HG03039 (cell line): ENCODE data around the gene POU6F2.

Experiments used
- ATAC-seq: cut with Tn5 transposase; IDR thresholded peaks from one replicate; pipeline ENCODE4 v1.9.1; 2021; ENCODE audit warnings: mild to moderate bottlenecking, moderate library complexity; ENCODE audit not compliant: unreplicated experiment

POU6F2 gene

DNA sequence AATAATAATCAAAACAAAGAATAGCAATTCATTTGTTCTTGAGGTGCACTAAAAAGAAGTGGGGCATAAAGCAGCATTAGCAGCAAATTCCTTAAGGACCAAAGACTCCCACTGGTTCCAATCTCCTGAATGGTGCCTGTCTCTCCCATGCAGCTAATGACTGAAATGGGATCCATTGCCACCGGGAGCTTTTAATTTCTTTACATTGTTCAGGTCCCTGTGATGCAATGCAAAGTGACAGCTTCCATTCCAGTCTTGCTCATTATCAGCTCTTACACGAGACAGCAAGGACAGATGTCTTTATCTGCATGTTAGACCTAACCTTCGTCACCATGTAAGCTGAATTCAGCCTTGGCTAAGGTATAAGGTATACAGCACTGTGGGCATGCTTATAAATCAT lies 148.1 kb downstream of the POU6F2 start:
- no peak for ATAC-seq

DNA sequence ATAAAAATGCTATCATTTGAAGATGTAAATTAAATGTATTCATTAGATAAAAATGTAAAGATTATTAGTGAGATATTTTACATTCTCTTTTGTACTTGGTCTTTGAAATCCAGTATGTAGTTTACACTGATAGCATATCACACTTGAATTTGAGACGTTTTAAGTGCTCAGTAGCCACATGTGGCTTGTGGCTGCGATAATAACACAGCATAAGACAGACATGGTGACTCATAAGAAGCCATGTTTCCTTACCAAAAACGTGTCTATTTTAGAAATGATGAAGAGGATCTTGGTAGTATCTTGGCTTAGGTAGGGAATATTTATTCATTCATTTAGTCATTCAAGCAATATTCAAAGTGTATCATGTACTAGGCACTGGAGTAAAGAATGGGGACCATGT lies 149.3 kb downstream of the POU6F2 start:
- ATAC-seq, result no peak

DNA sequence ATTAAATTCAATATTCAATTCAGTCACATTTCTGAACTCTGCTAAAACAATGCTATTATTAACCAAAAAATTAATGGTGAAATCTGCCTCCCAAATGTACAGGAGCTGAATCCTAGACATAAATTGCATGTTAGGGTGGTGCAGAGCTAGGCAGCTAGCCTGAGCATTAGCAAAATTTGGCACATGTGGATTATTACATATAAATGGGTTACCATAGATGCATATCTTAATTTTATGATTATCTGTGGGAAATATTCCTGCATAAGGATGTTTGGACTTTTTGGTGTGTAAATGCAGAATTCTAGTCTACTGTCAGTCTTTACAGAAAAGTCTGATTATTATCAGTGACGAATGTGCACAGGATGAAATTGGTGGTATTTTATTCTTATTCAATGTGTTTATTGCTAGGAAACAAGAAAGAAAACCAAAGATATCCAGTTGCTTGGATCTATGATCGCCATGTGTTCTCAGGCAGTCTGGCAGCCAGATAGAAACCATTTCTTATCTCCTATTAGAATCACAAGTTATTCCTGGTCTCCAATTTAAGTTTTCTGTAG lies 150.7 kb downstream of the POU6F2 start:
- no peak for ATAC-seq

DNA sequence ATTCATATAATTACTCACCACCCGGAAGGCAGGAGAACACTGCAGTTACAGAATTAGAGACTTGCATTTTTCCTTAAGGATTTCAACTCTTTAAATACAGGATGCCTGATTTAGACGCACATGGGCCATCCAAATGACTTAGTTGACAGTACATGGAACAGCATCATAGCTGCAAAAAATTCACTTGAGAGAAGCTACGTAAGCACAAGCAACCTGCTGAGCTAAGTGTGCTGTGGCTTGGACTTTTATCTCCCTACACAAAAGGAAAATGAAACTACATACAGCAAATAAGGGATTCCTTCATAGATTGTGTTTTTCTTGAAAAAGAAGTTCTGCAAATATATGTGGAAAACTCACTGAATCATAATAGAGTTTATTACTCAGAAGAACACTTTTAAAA lies 152.6 kb downstream of the POU6F2 start:
- no peak for ATAC-seq

DNA sequence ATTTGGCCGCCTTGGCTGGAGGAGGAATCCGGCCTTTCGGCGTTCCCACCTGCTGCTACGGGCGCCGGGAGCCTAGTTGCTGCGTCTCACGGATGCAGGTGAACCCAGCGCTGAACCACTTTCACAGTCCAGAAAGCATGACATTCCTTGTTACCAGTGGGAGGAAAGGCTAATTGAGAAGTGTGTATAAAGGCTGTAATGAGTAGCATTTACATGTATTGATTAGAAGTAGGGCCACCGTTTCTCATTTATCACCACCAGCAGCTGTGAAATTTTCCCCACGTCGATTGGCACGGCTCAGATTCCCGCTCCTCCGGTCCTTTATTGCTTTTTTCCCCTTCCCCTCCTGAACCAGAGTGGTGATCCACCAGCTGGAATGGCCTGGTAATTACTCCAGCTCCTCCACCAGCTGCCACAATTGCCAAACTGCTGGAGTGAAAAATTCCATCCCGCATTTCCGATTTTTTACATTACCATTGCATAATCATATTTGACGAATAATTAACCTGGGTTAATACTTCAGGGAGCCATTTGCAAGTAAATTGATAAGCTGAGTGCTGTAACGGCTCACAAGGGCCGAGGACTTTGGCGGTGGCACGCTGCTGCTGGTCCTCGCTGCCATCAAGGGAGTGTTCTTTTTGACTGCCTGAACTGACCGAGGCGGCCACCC lies 153.3 kb downstream of the POU6F2 start:
- no peak for ATAC-seq

DNA sequence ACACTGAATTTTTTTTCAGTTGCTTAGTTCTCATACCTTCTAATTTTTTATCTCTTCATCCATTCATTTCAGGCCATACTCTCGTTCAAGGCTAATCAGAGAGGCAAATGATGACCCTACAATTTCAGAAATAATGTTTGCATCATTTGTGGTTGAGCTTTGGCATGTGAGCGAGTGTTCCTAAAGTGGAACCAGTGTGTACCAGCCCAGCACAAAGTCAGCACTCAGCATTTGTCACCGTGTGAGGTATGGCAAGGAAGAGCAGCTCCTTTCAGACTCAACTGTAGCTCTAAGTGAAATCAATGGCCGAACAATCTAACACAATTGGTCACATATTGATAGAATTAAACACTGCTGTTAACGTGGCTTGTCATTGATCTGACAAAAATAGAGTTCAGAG lies 154.6 kb downstream of the POU6F2 start:
- no peak for ATAC-seq

DNA sequence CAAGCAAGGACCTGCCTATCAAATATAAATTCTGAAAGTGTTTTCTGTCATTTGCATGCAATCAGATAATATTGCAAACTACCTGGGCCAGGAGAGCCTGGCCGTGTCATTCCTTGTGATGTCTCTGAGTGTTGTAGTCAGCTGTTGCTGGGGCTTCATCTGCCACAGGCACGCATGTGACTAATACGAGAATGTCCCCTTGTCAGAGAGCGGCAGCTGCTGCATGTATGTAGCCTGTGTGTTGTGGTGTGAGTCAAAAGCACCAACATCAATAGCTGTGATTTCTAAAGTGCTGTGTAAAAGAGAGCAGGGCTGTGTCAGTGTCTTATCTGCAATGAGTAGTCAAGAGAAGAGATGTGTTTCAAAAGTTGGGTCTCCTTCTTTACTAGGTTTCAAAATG lies 155.4 kb downstream of the POU6F2 start:
- no peak for ATAC-seq

DNA sequence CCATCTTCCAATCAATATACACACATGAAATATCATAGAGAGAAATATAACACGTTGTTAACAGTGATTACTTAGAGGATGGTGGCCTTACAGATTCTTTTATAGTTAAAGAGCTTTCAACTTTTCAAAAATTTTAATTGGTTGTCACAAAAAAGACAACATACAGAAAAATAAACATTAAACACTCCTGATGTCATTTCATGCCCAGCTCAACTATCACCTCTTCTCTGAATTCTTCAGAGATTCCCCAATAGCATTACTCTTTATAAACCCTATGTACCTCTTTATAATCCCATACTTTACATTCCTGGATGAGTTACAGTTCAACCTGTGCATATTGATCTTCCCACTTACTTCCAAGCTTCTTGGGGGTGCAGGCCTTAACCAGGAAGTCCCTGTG lies 159.8 kb downstream of the POU6F2 start:
- ATAC-seq, result no peak

DNA sequence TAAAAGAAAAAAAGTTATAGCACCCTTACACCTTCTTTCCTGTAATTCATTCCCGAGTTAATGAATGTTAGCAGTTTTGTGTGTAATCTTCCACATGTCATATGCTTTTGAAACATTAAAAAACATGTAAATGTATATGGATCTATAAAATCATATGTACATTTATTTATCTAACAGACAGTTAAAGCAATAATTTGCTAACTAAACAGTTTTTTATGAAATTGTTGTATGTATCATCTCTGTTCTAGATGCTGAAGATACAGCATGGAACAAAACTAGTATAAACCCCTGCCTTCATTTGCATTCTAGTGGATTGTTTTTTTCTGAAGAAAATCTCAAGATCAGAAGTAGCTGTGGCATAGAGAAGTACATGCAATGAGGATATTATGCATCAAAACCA lies 165.0 kb downstream of the POU6F2 start:
- ATAC-seq, result no peak

DNA sequence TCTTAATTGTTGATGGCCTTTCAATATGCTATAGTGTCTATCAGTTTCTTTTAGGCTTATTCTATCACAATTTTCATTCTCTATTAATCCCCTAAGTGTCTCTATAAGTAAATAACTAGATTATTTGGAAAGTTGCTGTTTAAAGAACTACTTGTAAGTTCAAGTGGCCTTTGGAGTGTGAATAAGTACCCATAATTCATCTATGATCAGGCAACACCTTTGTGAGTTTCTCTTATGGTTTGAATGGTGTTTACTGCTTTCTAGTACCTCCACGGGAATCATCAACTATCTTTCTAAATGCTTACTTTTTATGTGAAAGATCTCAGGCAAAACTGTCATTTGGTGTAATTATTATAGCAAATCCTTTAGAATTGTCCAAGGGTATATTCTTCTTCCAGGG lies 166.7 kb downstream of the POU6F2 start:
- ATAC-seq, result no peak

DNA sequence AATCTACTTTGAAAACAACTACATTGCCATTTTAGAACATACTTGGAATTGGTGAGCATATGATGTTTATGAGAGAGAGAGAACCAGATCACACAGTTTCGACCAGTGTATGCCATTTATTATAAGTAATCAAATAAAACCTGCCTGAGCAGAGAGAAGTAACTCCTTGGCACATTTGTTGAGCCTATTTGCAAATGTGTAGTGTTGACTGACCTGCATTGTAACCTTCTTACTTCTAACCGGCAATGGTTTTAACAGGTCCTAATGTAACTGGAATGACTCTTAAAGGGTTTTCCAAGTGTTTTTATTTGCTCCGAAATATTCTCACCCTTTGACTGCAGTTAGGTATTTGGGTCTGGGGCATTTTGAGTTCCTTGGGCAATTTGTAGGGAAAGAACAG lies 167.6 kb downstream of the POU6F2 start:
- no peak for ATAC-seq

DNA sequence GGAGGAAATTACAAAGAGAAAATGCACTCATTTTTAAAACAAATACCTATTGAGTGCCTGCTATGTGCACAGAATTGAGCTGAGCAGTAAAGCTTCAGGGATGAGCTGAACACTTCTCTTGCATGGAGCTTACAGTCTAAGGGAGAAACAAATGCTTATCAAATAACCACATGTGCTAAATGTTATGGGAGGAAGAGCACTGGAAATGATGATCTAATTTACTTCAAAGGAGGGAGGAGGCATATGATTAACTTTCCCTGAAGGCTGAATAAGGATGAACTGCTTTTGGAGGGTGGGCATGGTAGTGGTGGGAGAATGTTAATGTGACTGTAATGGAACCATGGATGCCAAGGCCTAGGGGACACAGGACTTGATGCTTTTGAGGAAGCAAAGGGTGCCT lies 168.2 kb downstream of the POU6F2 start:
- no peak for ATAC-seq

DNA sequence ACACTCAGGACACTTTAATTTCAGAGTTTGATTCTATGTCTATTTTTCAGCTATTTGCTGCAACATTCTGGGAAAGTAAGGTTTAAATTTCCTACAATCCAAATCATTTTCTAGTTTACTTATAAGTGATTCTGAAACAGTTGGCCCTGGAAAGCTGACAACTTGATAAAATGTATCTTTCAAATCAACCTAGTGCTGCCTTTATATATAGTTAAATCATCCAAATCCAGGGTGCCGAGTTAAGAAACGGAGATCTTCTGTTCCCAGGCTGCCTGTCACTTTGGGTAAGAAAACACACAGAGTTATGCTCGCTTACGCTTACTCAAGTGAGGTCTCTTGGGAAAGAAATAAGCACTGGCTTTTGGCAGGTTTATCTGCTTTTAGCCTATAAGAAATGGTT lies 175.0 kb downstream of the POU6F2 start:
- no peak for ATAC-seq

DNA sequence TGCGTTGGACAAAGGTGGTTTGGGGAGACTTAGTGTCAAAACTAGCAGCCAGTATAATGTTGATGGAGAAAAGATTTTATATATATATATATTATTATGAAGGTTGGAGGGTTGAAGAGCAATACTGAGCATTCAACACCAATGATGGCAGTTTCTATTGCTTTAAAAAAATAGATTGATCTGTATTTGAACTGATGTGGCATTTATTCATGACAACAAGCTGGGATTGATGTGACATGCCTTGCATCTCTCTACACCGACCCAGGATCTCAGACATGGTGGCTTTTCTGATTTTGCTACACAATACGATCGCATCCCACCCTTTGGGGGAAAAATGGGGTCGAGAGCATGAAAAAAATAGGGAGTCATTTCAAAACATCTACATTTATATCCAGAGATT lies 175.4 kb downstream of the POU6F2 start:
- no peak for ATAC-seq

DNA sequence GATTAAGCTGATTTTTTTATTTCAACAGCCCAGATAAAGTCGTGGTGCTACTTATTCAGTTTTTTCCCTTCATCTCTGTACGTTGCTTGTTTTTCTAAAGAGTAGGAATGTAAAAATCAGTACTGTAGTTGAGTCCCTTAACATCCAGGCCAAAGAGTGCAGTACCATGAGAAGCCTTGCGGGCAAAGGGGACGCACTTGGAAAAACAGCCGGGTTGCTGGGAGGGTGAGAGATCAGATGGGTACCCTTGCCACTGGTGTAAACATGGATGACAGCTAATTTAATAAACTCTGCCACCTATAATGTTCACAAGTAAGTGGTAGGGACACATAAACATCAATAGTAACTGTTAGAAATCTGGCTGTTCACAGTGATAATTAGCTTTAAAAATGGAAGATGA lies 175.9 kb downstream of the POU6F2 start:
- no peak for ATAC-seq

DNA sequence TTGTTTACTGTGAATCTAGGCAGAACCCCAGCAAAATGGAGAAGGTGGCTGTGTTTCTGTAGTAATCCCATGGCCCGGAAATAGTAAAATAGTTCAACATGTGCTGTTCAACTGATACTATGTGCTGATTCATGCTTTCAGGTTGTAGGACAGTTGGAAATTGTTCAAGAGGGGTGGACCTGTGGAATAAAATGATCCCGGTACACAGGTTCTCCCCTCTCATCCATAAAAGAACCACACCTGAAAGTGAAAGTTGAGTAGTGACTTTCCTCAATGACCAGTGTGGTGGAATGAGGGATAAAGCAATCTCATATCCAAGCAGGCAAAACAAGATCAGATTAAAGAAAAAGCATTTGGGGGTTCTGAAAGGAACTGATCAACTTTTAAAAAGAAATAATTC lies 177.1 kb downstream of the POU6F2 start:
- no peak for ATAC-seq

DNA sequence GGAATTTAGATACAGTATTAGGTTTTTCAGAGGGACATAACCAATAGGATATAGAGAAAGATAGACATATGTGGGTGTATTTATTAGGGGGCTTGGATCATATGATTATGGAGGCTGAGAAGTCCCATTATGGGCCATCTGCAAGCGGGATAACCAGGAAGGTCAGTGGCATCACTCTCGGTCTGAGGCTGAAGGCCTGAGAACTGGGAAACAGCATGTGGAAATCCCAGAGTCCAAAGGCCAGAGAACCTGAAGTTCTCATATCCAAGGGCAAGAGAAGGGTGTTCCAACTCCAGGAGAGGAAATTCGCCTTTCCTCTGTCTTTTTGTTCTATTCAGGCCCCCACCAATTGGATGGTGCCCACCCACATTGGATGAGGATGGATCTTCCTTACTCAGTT lies 180.7 kb downstream of the POU6F2 start:
- ATAC-seq, result no peak

DNA sequence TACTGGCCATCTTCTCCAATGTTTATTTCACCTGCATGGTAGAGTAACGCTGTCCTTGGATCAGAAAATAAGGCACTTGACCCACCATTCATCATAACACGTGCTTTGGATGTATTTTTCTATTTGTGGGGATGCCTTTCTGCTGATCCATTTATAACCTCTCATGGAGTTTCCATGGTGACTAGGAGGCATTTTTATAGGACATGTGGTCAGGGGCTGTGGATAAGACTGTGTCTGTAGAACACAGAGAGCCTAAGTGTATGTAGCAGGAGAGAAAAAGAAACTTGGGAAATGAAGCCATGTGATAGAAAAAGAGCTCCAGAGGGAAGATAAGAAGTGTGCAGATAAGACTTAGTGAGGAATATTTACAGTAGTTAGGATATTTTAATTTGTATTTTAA lies 184.2 kb downstream of the POU6F2 start:
- ATAC-seq, result no peak

DNA sequence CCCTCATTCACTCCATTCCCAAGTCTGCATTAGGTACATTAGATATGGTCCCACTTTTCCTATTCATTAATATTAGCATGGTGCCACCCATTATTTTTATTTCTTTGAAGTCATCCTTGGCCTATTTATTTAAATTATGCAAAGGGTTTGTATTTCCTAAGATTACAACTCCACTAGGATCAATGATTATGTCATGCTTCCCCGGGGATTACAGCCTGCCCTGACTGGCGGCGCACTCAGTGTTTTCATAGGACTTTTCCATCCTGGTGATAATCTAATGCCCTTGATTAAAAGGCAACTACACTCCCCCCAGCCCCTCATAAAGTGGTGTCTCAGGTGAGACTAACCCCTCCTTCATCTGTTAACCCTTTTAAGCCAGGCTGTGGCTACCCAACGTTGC lies 187.2 kb downstream of the POU6F2 start:
- ATAC-seq, result no peak

DNA sequence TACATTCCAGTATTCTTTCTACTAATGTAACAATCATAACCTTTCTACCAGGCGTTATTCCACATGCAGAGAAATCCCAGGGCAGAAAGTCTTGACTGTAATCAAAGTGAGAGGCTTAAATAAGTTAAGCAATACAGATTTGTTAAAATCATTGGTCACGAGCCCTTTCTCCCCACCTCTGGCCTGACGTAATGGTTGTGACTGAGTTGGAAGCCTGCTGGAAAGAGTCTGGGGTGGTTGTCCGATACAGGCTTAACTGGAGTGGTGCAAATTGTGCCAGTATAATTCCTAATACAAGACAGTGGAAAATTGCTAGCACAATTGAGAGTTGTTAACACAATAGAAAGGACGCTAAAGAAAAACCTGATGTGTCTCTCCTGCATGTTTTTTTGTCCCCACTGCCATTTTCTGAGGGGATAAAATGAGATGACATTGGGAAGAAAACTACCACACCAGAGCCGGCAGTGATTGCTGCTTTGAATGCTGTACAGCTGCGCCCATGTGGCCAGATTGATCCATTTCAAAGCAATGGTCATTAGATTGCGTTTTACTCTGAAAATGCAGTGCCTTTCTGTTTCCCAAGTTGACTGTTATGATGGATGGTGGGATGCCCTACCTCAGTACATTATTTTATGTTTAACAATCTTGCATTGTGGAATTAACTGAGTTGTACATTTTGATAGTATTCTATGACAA lies 190.8 kb downstream of the POU6F2 start:
- ATAC-seq, result no peak

DNA sequence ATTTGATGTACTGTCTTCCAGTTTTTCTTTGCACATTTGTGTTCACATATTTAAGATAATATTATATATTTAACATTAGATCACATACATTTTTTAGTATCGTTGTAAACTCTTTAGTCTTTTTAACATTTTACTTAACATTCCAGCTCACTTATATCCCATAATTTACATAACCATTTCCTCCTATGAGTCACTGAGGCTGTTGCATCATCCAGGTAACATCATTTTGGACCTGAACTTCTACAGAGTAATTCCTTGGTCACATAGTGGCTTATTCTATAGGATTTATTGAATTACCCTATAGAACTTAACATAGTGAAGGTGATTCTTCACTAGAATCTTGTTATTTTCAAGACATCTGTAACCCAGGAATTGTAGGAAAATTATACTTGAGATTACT lies 194.4 kb downstream of the POU6F2 start:
- ATAC-seq, result no peak

DNA sequence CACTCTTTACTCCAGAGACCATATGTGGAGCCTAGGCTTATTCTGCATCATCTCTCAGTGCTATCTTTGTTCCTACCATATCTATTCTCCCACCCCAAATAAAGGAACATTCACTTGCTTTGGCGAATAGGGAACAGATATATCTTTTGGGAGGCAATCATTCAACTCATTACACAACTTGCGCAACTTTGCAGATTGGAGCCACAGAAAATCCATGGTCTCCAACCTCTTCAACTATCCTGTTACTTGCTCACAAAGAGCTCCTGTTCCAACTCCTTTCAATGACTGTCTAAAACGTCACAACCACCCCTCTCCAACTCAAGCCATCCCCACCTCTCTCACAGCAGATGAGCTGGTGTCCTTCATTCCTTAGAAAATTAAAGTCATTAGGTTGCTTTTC lies 203.7 kb downstream of the POU6F2 start:
- no peak for ATAC-seq

DNA sequence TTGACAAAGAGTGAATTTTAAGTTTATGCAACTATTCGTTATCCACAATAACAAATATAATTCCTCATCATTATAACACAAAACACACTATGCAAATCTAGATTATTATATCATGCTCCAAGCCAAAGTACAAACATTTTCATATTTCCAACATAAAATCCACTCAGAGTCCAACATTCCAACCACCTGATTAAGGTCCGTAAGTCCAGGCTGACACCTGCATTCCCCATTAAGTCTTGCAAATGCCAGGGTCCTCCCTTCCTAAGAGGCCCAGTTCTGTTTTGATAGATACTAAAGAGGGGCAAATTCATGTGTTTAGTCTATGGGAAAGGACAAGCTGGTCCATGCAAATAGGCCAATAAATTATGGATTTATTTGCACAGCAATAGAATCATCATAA lies 206.1 kb downstream of the POU6F2 start:
- no peak for ATAC-seq
